Suppressor macrophage treated with lipopolysaccharide for 1 hour (primary cell): ENCODE results near the gene FAM32A.
A peak's percentile ranks its signal among the peaks of the same experiment; 100 is the strongest.
"Not testable (repeated sequence)": the region's sequence is repeated elsewhere in the genome, so short reads cannot be mapped to it uniquely, and the experiment has no call there.

Source experiments
- DNase-seq, 3 donors: peaks; one replicate each; pipeline ENCODE4 v3.0.0-alpha.2; 2020 to 2022

Gene FAM32A

GRCh38 chr19:16166417-16166816 is 18.8 kb upstream of the FAM32A start:
- no peak for DNase-seq

DNA sequence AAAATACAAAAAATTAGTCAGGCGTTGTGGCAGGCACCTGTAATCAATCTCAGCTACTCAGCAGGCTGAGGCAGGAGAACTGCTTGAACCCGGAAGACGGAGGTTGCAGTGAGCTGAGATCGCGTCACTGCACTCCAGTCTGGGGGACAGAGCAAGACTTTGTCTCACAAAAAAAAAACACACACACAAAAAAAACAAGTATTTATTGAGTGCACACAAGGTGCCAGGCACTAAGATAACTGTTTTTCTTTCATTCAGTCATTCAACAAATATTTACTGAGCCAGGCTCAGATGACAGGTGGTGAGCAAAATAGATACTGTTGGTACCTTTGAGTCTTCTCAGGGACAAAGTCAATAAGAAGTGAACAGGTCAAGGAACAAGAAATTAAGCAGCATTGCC is 18.2 kb upstream of the FAM32A start:
- DNase-seq: no peak

GRCh38 chr19:16168465-16169081 is 16.6 kb upstream of the FAM32A start:
- peak; percentile 64 to 81 (median 76) for DNase-seq

GRCh38 chr19:16170134-16170533 is 15.1 kb upstream of the FAM32A start:
- DNase-seq: no peak

DNA sequence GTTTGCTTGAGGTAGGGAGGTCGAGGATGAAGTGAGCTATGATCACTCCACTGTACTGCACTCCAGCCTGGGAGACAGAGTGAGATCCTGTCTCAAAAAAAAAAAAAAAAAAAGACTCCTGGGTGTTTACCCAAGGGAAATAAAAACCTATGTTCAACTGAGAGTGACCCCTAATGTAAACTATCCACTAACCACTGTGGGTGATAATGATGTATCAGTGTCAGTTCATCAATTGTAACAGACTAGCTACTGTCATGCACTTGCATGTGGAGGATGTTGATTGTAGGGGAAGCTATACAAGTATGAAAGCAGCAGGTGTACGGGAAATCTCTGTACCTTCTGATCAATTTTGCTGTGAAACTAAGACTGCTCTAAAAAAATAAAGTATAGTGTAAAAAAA is 9.3 kb upstream of the FAM32A start:
- DNase-seq: no peak

DNA sequence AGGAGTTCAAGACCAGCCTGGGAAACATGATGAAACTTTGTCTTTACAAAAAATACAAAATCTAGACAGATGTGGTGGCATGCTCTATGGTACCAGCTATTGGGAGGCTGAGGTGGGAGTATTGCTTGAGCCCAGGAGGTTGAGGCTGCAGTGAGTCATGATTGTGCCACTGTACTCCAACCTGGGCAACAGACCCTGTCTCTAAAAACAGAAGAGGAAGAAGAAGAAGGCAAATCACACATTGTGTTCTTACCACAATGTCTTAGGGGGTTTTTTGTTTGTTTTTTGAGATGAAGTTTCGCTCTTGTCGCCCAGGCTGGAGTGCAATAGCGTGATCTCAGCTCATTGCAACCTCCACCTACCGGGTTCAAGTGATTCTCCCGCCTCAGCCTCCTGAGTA is 6.3 kb upstream of the FAM32A start:
- not testable (repeated sequence) for DNase-seq

DNA sequence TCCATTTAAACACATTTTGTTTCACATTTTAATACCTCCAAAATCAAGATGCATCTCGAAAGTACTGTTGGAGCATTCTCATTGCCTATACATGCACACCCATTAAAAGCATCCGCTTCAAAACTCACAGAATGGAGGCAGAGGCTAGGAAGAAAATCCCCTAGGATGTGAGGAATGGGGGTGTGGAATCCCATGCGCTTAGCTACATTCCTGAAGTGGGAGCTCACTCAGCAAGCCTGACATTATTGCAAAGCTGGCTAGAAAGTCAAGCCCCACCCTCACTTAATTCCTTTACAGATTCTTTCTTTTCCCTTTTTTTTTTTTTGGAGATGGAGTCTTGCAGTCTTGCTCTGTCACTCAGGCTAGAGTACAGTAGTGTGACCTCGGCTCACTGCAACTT is 4.6 kb upstream of the FAM32A start:
- DNase-seq: no peak

DNA sequence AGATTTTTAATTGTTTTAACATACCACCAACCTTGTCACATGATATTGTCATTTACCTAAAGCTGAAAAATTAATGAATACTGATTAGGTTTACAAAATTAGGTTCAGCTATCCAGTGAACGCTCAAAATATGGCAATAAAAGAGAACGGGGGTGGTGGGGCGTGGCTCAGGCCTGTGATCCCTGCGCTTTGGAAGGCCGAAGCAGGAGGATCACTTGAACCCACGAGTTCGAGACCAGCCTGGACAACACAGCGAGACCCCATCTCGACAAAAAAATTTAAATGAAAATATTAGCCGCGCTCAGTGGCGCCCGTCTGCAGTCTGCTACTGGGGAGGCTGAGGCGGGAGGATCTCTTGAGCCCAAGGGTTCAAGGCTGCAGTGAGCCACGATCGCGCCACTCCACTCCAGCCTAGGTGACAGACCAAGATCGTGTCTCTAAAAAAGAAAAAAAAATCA is 516 bp upstream of the FAM32A start:
- peak in 1 of 3 donors; percentile 13 for DNase-seq

DNA sequence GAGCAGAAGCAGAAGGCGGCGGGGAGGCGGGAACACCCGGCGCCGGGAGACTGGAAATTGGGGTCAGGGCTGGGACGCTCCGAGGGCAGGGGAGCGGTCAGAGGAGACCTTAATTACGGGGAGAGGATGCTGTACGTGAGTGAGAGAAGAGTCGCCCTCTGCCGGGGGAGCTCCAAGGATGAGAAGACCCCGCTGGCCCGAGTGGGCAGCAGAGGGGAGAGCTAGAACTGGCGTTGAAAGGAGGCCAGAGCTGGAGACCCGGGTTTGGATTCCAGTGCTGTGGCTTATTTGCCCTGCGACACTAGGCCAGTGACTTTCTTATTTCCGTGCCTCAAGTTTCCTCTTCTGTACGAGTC is 536 bp downstream of the FAM32A start:
- peak; percentile 48 to 67 (median 58) for DNase-seq

- no peak for DNase-seq
Measured at GRCh38 chr19:16188521-16188920, 3.3 kb downstream of the FAM32A start.

- DNase-seq: no peak
Measured at GRCh38 chr19:16190198-16190597, 5.0 kb downstream of the FAM32A start.

GRCh38 chr19:16190736-16191135 is 5.5 kb downstream of the FAM32A start:
- no peak for DNase-seq

- DNase-seq: no peak
Measured at GRCh38 chr19:16191216-16191908, 6.2 kb downstream of the FAM32A start.

DNA sequence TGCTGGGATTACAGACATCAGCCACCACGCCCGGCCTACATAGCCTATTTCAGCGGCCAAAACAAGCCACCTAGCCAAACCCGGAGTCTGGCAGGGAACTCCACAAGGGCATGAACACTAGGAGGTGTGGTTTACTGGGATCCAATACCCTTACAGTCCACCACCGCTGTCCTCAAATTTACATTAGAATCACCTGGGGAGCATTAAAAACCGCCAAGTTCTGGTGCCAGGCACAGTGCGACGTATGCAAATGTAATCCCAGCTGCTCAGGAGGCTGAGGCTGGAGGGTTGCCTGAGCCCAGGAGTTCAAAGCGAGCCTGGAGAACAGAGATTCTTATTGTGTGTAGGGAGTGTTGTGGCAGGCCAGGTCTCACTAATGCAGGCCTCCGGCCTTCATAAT is 8.3 kb downstream of the FAM32A start:
- DNase-seq: no peak

DNA sequence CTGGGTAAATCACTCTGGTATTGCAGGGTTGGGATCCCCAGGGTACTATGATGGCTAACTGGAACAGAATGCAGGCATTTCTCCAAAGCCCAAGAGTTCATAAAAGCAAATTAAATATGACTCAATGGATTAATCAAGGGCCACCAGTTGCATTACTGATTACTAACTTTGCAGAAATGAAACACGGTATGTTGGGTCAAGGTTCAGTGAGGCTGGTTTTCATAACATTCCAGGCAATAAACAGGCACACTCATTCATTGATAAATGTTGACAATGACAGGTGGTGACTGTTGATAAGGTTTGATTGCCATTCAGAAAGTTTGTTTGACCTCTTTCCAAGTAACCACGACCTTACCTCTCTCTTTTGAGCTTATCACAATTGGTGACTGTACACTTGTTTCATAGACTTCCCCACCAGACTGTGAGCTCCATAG is 12.0 kb downstream of the FAM32A start:
- no peak for DNase-seq

GRCh38 chr19:16197622-16198369 is 12.6 kb downstream of the FAM32A start, which contains the start of gene AP1M1:
TSS of gene AP1M1 (plus strand) at chr19:16197911. CDS start at chr19:16198027, 116 bp downstream.
- DNase-seq: peak; percentile 99

GRCh38 chr19:16198370-16198651 is 13.1 kb downstream of the FAM32A start:
- peak in 1 of 3 donors; percentile 31 for DNase-seq

DNA sequence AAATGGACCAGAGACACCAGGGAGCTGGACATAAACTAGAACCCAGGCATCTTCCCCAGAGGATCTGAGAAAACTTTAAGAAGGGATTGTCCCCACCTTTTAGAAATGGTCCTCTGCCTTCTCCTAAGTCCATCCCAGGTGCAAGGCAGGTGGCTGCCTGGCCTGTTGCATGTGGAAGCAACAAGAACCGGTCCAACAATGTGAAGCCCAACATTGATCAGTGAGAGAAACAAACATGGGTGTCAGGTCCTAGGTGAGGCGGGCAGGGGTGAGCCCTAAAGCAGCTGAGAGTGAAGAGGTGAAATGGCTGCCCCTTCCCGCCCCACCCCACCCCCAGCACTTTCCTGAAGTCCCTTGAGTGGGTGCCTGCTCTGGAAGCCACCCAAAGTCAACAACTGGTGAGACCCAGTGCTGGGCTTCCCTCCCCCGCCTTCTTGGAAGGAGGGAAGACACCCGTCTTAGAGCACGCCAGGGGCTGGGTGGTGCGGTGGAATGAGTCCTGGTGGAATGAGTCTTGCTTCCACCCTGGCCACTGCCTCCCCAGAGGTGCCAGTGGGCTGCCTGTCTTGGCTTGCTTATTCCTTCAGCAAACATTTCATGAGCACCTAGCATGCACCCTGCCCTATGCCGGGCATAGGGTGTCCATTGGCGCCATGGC is 14.2 kb downstream of the FAM32A start:
- DNase-seq: no peak

GRCh38 chr19:16200038-16201010 is 15.1 kb downstream of the FAM32A start:
- DNase-seq: peak in 2 of 3 donors; percentile 10 to 16

DNA sequence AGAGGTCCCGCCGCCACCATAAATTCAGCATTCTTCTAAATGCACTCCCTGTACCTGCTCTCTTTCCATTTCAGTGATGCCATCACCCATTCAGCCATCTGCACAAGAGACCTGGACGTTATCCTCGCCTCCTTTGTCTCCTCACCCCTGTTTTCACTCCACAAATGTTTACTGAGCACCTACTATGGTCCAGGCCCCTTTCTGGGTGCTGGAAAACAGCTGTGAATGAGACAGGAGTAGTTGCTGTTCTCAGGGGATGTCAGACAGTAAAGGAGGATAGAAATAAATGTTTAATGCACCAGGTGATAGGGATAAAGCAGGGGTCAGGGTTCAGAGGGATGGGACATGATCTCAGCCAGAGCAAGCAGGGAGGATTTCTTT is 15.8 kb downstream of the FAM32A start:
- DNase-seq: no peak

- DNase-seq: no peak
Measured at GRCh38 chr19:16202320-16203255, 17.4 kb downstream of the FAM32A start.
